ENCODE results near the gene ZNF581. TPM values are rescaled to one million over a fixed set of nuclear protein-coding genes. Genes with fewer than 3 reads are reported as not detected.
A peak's percentile ranks its signal among the peaks of the same experiment; 100 is the strongest.

ZNF581 gene
- total RNA-seq, 1 donor from 2014 or later: 38.8 TPM

DNA sequence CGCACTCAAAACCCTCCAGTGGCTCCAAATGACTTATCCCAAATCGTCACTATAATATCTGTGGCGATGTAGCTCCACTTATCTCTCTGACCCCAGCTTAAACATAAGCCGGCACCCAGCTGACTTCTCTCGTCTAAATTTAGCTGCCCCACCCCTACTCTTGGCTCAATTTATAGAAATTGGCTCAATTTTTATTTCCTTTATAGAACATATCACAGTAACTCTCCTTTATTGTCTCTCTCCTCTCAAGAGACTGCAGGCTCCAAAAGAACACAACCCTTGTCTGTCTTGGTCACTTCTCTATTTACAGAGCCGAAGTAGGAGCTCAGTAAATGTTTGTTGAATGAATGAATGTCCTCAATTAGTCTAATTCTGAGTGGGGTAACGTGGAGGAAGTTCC is 19.9 kb upstream of the ZNF581 start:
- Mint-ChIP-seq H3K4me3 (ENCODE audit: low read depth) (peak overlapping the region; percentile 86), H3K36me3 (ENCODE audit: insufficient read depth) (peaks cover 2% of the 10 kb centered on the region), H3K4me1 (ENCODE audit: low read depth) (peaks cover 9% of the 10 kb centered on the region), H3K9me3 (ENCODE audit: low read depth) (no peaks in the 10 kb centered on the region), H3K27me3 (no peaks in the 10 kb centered on the region), H3K27ac (no peak overlapping the region)
- no peak for DNase-seq (ENCODE audit: low spot score, unreplicated experiment)
- TF ChIP-seq, protein P1, sequence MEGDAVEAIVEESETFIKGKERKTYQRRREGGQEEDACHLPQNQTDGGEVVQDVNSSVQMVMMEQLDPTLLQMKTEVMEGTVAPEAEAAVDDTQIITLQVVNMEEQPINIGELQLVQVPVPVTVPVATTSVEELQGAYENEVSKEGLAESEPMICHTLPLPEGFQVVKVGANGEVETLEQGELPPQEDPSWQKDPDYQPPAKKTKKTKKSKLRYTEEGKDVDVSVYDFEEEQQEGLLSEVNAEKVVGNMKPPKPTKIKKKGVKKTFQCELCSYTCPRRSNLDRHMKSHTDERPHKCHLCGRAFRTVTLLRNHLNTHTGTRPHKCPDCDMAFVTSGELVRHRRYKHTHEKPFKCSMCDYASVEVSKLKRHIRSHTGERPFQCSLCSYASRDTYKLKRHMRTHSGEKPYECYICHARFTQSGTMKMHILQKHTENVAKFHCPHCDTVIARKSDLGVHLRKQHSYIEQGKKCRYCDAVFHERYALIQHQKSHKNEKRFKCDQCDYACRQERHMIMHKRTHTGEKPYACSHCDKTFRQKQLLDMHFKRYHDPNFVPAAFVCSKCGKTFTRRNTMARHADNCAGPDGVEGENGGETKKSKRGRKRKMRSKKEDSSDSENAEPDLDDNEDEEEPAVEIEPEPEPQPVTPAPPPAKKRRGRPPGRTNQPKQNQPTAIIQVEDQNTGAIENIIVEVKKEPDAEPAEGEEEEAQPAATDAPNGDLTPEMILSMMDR (IDR thresholded peaks at IDR 0.05; ENCODE audit: unreplicated experiment): no peak

DNA sequence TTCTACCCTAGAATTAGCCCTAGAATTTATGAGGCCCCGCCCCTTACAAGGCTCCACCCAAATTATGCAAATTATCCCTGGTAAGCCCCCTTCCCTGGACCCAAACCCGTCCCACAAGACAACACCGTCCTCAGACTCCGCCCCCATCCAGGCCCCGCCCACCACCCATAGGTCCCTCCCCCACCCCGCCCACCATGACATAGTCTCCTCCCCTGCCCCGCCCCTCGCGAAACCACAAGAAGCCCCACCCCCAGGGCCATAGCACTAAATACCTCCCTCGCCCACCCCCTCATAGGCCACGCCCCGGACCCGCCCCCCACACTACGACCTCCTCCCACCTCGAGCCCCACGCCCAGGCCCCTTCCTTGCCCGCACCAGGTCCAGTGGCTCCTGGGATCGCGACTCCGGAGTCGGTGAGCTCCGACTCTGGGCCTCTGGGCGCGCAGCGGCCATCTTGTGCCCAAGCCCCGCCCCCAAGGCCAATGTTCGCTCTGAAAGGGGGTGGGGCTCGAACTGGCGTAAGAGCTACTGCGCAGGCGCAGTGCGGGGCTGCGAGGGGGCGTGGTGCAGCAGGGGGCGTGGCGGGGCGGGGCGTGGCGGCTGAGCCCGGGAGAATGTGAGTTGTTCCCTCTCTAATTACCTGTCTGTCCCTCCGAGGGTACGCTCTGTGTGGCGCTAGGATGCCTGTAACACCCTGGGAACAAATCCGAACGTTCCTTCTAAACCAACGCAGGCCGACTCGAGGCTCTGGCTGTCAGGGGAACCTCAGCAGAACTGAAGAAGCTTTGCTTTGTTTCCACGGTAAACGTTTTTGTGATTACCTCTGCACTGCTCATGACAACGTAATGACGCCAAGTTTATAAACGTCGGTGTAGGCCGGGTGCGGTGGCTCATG is 19.1 kb upstream of the ZNF581 start, which contains the start of gene ZNF784:
ZNF784 (minus strand) TSS at position 458 of the 895 bp plus-strand sequence; CDS start at position 453, 5 bp downstream.
- DNase-seq (ENCODE audit: low spot score, unreplicated experiment): peak; percentile 93
- Mint-ChIP-seq H3K27me3 (no peaks in the 10 kb centered on the region), H3K9me3 (ENCODE audit: low read depth) (no peaks in the 10 kb centered on the region), H3K4me1 (ENCODE audit: low read depth) (peaks cover 9% of the 10 kb centered on the region), H3K4me3 (ENCODE audit: low read depth) (peak within 1 kb of the TSS; percentile 86), H3K36me3 (ENCODE audit: insufficient read depth) (peaks cover 2% of the 10 kb centered on the region), H3K27ac (peak within 1 kb of the TSS; percentile 99)
- TF ChIP-seq, protein P1 (IDR thresholded peaks at IDR 0.05; ENCODE audit: unreplicated experiment): no peak

DNA sequence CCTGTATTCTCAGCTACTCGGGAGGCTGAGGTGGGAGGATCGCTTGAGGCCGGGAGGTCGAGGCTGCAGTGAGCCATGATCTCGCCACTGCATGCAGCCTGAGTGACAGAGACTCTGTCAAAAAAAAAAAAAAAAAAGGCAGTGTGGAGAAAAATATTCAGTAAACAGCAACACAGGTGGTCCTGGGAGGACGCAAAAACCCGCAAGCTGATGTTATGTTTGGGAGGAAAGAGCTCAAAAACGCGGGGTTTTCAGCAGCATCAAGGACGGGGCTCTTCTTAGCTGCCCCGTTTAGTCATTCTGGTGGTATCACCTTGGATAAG is 18.5 kb upstream of the ZNF581 start:
- TF ChIP-seq, protein P1 (IDR thresholded peaks at IDR 0.05; ENCODE audit: unreplicated experiment): no peak

GRCh38 chr19:55626350-55626749 is 17.1 kb upstream of the ZNF581 start:
- Mint-ChIP-seq H3K36me3 (ENCODE audit: insufficient read depth) (peaks cover 2% of the 10 kb centered on the region), H3K9me3 (ENCODE audit: low read depth) (no peaks in the 10 kb centered on the region), H3K27ac (no peak overlapping the region), H3K4me3 (ENCODE audit: low read depth) (no peak overlapping the region), H3K4me1 (ENCODE audit: low read depth) (peaks cover 9% of the 10 kb centered on the region), H3K27me3 (no peaks in the 10 kb centered on the region)
- TF ChIP-seq, protein P1 (IDR thresholded peaks at IDR 0.05; ENCODE audit: unreplicated experiment): no peak
- no peak for DNase-seq (ENCODE audit: low spot score, unreplicated experiment)

More for the DNA sequence above, 18.5 kb upstream of the ZNF581 start:
- Mint-ChIP-seq H3K9me3 (ENCODE audit: low read depth) (no peaks in the 10 kb centered on the region), H3K27ac (peak overlapping the region; percentile 99), H3K36me3 (ENCODE audit: insufficient read depth) (peaks cover 2% of the 10 kb centered on the region), H3K4me1 (ENCODE audit: low read depth) (peaks cover 9% of the 10 kb centered on the region), H3K27me3 (no peaks in the 10 kb centered on the region), H3K4me3 (ENCODE audit: low read depth) (peak overlapping the region; percentile 86)
- no peak for DNase-seq (ENCODE audit: low spot score, unreplicated experiment)

DNA sequence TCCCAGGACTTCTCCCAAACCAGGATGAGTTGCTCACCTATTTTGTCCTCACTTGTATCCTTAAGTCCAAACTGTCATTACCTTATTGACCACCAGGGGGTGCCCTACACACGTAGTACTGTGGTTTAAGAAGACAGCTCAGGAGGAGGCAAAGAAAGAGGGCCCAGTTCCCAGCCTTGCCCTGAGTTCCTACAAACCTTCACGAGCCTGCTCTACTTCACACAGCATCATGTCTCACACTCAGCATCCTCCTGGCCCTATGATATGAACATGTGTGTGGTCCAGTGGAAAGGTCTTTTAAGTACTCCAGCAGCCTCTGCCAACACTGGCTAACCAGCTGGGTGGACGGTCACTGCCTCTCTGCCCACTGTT is 11.0 kb upstream of the ZNF581 start:
- H3K27ac Mint-ChIP-seq: peak overlapping the region; percentile 11
- no peaks in the 10 kb centered on the region for H3K27me3 Mint-ChIP-seq
- H3K4me3 Mint-ChIP-seq (ENCODE audit: low read depth): no peak overlapping the region
- DNase-seq (ENCODE audit: low spot score, unreplicated experiment): peak; percentile 76
- H3K9me3 Mint-ChIP-seq (ENCODE audit: low read depth): no peaks in the 10 kb centered on the region
- TF ChIP-seq, protein P1 (IDR thresholded peaks at IDR 0.05; ENCODE audit: unreplicated experiment): peak; percentile 83
- peaks cover 20% of the 10 kb centered on the region for H3K4me1 Mint-ChIP-seq (ENCODE audit: low read depth)
- H3K36me3 Mint-ChIP-seq (ENCODE audit: insufficient read depth): no peaks in the 10 kb centered on the region
